ENCODE measurements around the gene NDUFS5.
A peak's percentile ranks its signal among the peaks of the same experiment; 100 is the strongest.

NDUFS5 gene

DNA sequence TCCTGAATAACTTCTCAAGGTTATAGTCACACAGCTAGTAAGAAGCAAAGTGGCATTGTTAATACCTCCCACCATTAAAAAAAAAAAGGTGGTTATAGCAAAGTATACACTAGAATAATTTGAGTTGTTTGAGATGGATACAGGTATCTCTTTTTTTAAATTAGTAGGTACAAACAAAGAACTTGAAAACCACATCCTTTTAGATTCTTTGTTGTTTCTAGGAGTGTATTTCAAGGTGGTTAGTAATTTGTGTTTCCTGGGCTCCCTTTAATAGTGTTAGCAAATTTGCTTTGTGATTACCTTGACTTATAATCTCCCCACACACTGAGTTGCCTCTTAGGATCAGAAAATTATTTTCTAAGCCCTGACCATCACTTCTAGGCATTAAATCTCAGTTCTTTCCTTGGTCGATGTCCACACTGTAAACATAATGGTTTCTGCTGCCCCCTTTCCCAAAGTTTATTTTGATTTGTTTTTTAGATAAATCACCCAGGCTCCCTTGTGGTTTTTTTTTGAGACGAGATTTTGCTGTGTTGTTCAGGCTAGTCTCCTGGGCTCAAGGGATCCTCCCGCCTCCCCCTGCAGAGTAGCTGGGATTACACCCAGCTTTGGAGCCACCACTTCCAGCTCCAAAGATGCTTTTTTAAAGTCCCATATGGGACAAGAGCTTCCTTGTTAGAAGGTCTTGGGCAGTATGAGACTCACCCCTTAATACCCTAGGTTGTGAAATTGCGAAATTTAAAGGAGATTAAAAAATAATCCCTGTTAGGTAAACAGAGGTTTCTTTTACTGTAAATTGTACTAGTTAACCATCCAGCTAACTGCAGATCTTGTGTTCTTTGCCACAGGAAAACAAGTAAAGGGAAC lies 28.9 kb upstream of the NDUFS5 start:
- H3K9me2 ChIP-seq (replicated peaks; ENCODE audit: control insufficient read depth, low read length) = no peaks in the 10 kb centered on the region
- H3K36me3 ChIP-seq (ENCODE audit: control insufficient read depth, low read length) = peaks cover 91% of the 10 kb centered on the region
- H3K4me1 ChIP-seq (ENCODE audit: control insufficient read depth, low read length) = peaks cover 37% of the 10 kb centered on the region
- no peaks in the 10 kb centered on the region for H3K27me3 ChIP-seq (ENCODE audit: control insufficient read depth, low read length)
- H3F3A ChIP-seq (ENCODE audit: control insufficient read depth, insufficient read depth) = no peaks in the 10 kb centered on the region
- no peaks in the 10 kb centered on the region for H3K9me3 ChIP-seq (ENCODE audit: control insufficient read depth, insufficient read depth, low read length)
- peak overlapping the region; percentile 9 for H3K4me2 ChIP-seq (ENCODE audit: low read length)
- H3K27ac ChIP-seq (ENCODE audit: low read depth, low read length) = no peak overlapping the region
- no peak overlapping the region for H3K4me3 ChIP-seq (ENCODE audit: low read length)
- peaks cover 17% of the 10 kb centered on the region for H4K20me1 ChIP-seq (ENCODE audit: control insufficient read depth, insufficient read depth, low read depth, low read length)
- peaks cover 68% of the 10 kb centered on the region for H3K79me2 ChIP-seq (ENCODE audit: control insufficient read depth, low read length)
- no peak for TF ChIP-seq EZH2phosphoT487 (IDR thresholded peaks at IDR 0.05; ENCODE audit: borderline replicate concordance, low read length)
- TF ChIP-seq, protein P1, sequence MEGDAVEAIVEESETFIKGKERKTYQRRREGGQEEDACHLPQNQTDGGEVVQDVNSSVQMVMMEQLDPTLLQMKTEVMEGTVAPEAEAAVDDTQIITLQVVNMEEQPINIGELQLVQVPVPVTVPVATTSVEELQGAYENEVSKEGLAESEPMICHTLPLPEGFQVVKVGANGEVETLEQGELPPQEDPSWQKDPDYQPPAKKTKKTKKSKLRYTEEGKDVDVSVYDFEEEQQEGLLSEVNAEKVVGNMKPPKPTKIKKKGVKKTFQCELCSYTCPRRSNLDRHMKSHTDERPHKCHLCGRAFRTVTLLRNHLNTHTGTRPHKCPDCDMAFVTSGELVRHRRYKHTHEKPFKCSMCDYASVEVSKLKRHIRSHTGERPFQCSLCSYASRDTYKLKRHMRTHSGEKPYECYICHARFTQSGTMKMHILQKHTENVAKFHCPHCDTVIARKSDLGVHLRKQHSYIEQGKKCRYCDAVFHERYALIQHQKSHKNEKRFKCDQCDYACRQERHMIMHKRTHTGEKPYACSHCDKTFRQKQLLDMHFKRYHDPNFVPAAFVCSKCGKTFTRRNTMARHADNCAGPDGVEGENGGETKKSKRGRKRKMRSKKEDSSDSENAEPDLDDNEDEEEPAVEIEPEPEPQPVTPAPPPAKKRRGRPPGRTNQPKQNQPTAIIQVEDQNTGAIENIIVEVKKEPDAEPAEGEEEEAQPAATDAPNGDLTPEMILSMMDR (IDR thresholded peaks at IDR 0.05; ENCODE audit: low read depth, low read length, poor library complexity, severe bottlenecking) = no peak

DNA sequence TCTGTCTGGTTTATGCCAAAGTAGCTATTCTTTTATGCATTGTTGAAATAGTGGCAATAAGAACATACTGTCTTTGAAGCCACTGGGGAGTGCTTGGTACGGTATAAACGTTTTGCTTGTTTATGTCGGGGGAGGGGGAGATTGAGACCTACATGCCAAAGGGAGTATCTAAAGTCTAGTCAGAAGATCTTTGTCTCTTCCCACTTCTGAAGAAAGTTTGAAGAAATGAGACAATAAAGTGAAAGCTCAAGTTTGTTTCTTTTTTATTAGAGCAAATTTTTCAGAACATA lies 28.3 kb upstream of the NDUFS5 start:
- no peaks in the 10 kb centered on the region for H3K9me3 ChIP-seq (ENCODE audit: control insufficient read depth, insufficient read depth, low read length)
- H3K27me3 ChIP-seq (ENCODE audit: control insufficient read depth, low read length) = no peaks in the 10 kb centered on the region
- no peak overlapping the region for H3K4me2 ChIP-seq (ENCODE audit: low read length)
- H3F3A ChIP-seq (ENCODE audit: control insufficient read depth, insufficient read depth) = no peaks in the 10 kb centered on the region
- H3K4me1 ChIP-seq (ENCODE audit: control insufficient read depth, low read length) = peaks cover 32% of the 10 kb centered on the region
- peaks cover 62% of the 10 kb centered on the region for H3K79me2 ChIP-seq (ENCODE audit: control insufficient read depth, low read length)
- H3K4me3 ChIP-seq (ENCODE audit: low read length) = no peak overlapping the region
- H4K20me1 ChIP-seq (ENCODE audit: control insufficient read depth, insufficient read depth, low read depth, low read length) = peaks cover 11% of the 10 kb centered on the region
- H3K9me2 ChIP-seq (replicated peaks; ENCODE audit: control insufficient read depth, low read length) = no peaks in the 10 kb centered on the region
- TF ChIP-seq EZH2phosphoT487 (IDR thresholded peaks at IDR 0.05; ENCODE audit: borderline replicate concordance, low read length) = no peak
- TF ChIP-seq, protein P1 (IDR thresholded peaks at IDR 0.05; ENCODE audit: low read depth, low read length, poor library complexity, severe bottlenecking) = no peak
- peaks cover 89% of the 10 kb centered on the region for H3K36me3 ChIP-seq (ENCODE audit: control insufficient read depth, low read length)
- no peak overlapping the region for H3K27ac ChIP-seq (ENCODE audit: low read depth, low read length)

DNA sequence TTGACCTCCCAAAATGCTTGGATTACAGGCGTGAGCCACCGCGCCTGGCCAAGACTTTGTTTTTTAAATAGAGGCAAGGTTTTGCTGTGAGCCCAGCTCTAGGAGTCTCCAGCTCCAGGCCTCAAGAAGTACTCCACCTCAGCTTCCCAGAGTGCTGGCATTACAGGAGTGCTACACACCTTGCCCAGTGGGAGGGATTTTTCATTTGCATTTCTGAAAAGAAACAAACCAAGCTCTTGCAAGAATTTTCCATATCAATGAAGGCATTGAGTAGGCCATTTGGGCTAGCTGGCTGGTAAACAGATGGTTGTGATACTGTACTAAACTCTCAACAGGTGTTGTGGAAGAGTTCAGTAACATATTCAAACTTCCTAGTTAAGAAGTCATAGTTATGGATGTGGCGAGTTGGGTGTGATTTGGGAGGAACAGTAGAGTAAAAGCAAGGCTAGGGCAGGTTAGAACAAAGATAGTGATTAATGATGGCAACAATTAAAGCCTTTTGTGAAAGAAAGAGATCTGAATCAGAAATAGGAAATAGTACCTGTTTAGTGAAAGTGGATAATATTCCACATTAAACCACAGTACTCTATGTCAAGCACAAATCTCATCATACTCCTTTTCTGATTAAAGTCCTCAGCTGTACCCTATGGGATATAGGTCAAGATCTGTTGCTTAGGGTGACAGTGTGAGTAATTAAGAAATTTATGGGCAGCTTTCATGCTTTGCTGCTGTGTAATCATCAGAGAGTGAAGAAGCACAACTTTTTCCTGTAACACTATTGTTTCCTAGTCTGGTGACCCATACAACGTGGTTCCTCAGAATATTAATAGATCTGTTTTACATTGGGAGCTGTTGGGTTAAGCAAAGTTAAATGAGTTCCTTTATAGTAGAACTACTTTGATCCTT lies 24.4 kb upstream of the NDUFS5 start:
- H3F3A ChIP-seq (ENCODE audit: control insufficient read depth, insufficient read depth) = 0 out of 2 replicates have a peak, but pooled peaks cover 3% of the 10 kb centered on the region
- H3K36me3 ChIP-seq (ENCODE audit: control insufficient read depth, low read length) = peaks cover 92% of the 10 kb centered on the region
- no peaks in the 10 kb centered on the region for H3K9me2 ChIP-seq (replicated peaks; ENCODE audit: control insufficient read depth, low read length)
- H3K4me2 ChIP-seq (ENCODE audit: low read length) = no peak overlapping the region
- H4K20me1 ChIP-seq (ENCODE audit: control insufficient read depth, insufficient read depth, low read depth, low read length) = peaks cover 8% of the 10 kb centered on the region; the same call in 1 of the 2 replicates
- peaks cover 22% of the 10 kb centered on the region for H3K79me2 ChIP-seq (ENCODE audit: control insufficient read depth, low read length)
- no peak overlapping the region for H3K27ac ChIP-seq (ENCODE audit: low read depth, low read length)
- H3K4me1 ChIP-seq (ENCODE audit: control insufficient read depth, low read length) = peaks cover 7% of the 10 kb centered on the region
- H3K4me3 ChIP-seq (ENCODE audit: low read length) = no peak overlapping the region
- H3K9me3 ChIP-seq (ENCODE audit: control insufficient read depth, insufficient read depth, low read length) = no peaks in the 10 kb centered on the region
- no peak for TF ChIP-seq EZH2phosphoT487 (IDR thresholded peaks at IDR 0.05; ENCODE audit: borderline replicate concordance, low read length)
- TF ChIP-seq, protein P1 (IDR thresholded peaks at IDR 0.05; ENCODE audit: low read depth, low read length, poor library complexity, severe bottlenecking) = no peak
- H3K27me3 ChIP-seq (ENCODE audit: control insufficient read depth, low read length) = no peaks in the 10 kb centered on the region

Measured in DOHH2 (cell line).